ENCODE measurements around the gene NCLN.
"Not testable (repeated sequence)": the region's sequence is repeated elsewhere in the genome, so short reads cannot be mapped to it uniquely, and the experiment has no call there.

The NCLN gene

GRCh38 chr19:3201072-3201700 lies 15.5 kb downstream of the NCLN start:
- DNase-seq, result no peak
- POLR2A ChIA-PET, result no interaction called here
- H3K4me3 ChIP-seq (ENCODE audit: control insufficient read depth in 1 of 7, extremely low read depth in 1 of 7, insufficient read depth in 4 of 7, low read depth in 2 of 7, low read length in 6 of 7), result no peak overlapping the region
- peaks cover 0 to 68% (median 42%) of the 10 kb centered on the region in 4 experiments for H3K36me3 ChIP-seq (ENCODE audit: control insufficient read depth in 4 of 4, insufficient read depth in 4 of 4, low read length in 3 of 4)
- no peaks in the 10 kb centered on the region for H3K4me1 ChIP-seq (ENCODE audit: control extremely low read depth in 1 of 4, control insufficient read depth in 4 of 4, insufficient read depth in 4 of 4, low read length in 3 of 4)
- H3K27me3 ChIP-seq (replicated peaks in 2 of 5; ENCODE audit: control insufficient read depth in 4 of 5, insufficient read depth in 5 of 5, low read length in 4 of 5), result no peaks in the 10 kb centered on the region
- no peaks in the 10 kb centered on the region for H3K9me3 ChIP-seq (ENCODE audit: control extremely low read depth in 1 of 5, control insufficient read depth in 4 of 5, insufficient read depth in 2 of 5, low read depth in 1 of 5, low read length in 4 of 5)
- H3K27ac ChIP-seq (ENCODE audit: insufficient read depth in 1 of 2, low read depth in 1 of 2, low read length in 2 of 2, poor library complexity in 1 of 2, severe bottlenecking in 2 of 2), result no peak overlapping the region
- CTCF ChIA-PET, result no interaction called here
- WGBS (ENCODE audit: insufficient coverage), result 98% methylated on average over 36 of the region's 39 CpGs

GRCh38 chr19:3201911-3202310 lies 16.2 kb downstream of the NCLN start:
- no peak overlapping the region for H3K4me3 ChIP-seq (ENCODE audit: control insufficient read depth in 1 of 7, extremely low read depth in 1 of 7, insufficient read depth in 4 of 7, low read depth in 2 of 7, low read length in 6 of 7)
- H3K4me1 ChIP-seq (ENCODE audit: control extremely low read depth in 1 of 4, control insufficient read depth in 4 of 4, insufficient read depth in 4 of 4, low read length in 3 of 4), result no peaks in the 10 kb centered on the region
- DNase-seq, result no peak
- H3K9me3 ChIP-seq (ENCODE audit: control extremely low read depth in 1 of 5, control insufficient read depth in 4 of 5, insufficient read depth in 2 of 5, low read depth in 1 of 5, low read length in 4 of 5), result no peaks in the 10 kb centered on the region
- CTCF ChIA-PET, result no interaction called here
- POLR2A ChIA-PET, result interaction anchor here (0.6 kb wide), 1 partner anchor 288 kb away, joined by 4 read pairs; no protein-coding TSS in a partner anchor
- H3K36me3 ChIP-seq (ENCODE audit: control insufficient read depth in 4 of 4, insufficient read depth in 4 of 4, low read length in 3 of 4), result peaks cover 0 to 65% (median 41%) of the 10 kb centered on the region in 4 experiments
- no peaks in the 10 kb centered on the region for H3K27me3 ChIP-seq (replicated peaks in 2 of 5; ENCODE audit: control insufficient read depth in 4 of 5, insufficient read depth in 5 of 5, low read length in 4 of 5)
- H3K27ac ChIP-seq (ENCODE audit: insufficient read depth in 1 of 2, low read depth in 1 of 2, low read length in 2 of 2, poor library complexity in 1 of 2, severe bottlenecking in 2 of 2), result no peak overlapping the region
- 96% methylated on average over 11 of the region's 14 CpGs for WGBS (ENCODE audit: insufficient coverage)

- H3K36me3 ChIP-seq (ENCODE audit: control insufficient read depth in 4 of 4, insufficient read depth in 4 of 4, low read length in 3 of 4), result peaks cover 0 to 65% (median 43%) of the 10 kb centered on the region in 4 experiments
- POLR2A ChIA-PET, result interaction anchor here (0.6 kb wide), 1 partner anchor 288 kb away, joined by 4 read pairs; no protein-coding TSS in a partner anchor
- H3K27ac ChIP-seq (ENCODE audit: insufficient read depth in 1 of 2, low read depth in 1 of 2, low read length in 2 of 2, poor library complexity in 1 of 2, severe bottlenecking in 2 of 2), result no peak overlapping the region
- CTCF ChIA-PET, result interaction anchor here (1.3 kb wide), 1 partner anchor 8 kb away, joined by 3 read pairs; no protein-coding TSS in a partner anchor
- no peaks in the 10 kb centered on the region for H3K9me3 ChIP-seq (ENCODE audit: control extremely low read depth in 1 of 5, control insufficient read depth in 4 of 5, insufficient read depth in 2 of 5, low read depth in 1 of 5, low read length in 4 of 5)
- DNase-seq, result no peak
- H3K4me3 ChIP-seq (ENCODE audit: control insufficient read depth in 1 of 7, extremely low read depth in 1 of 7, insufficient read depth in 4 of 7, low read depth in 2 of 7, low read length in 6 of 7), result no peak overlapping the region
- H3K27me3 ChIP-seq (replicated peaks in 2 of 5; ENCODE audit: control insufficient read depth in 4 of 5, insufficient read depth in 5 of 5, low read length in 4 of 5), result no peaks in the 10 kb centered on the region
- WGBS (ENCODE audit: insufficient coverage), result 92% methylated on average over 11 of the region's 12 CpGs
- no peaks in the 10 kb centered on the region for H3K4me1 ChIP-seq (ENCODE audit: control extremely low read depth in 1 of 4, control insufficient read depth in 4 of 4, insufficient read depth in 4 of 4, low read length in 3 of 4)
Observed at GRCh38 chr19:3202346-3202745, 16.6 kb downstream of the NCLN start.

GRCh38 chr19:3202895-3203294 lies 17.2 kb downstream of the NCLN start:
- H3K4me3 ChIP-seq (ENCODE audit: control insufficient read depth in 1 of 7, extremely low read depth in 1 of 7, insufficient read depth in 4 of 7, low read depth in 2 of 7, low read length in 6 of 7); H3K4me1 ChIP-seq (ENCODE audit: control extremely low read depth in 1 of 4, control insufficient read depth in 4 of 4, insufficient read depth in 4 of 4, low read length in 3 of 4); DNase-seq; POLR2A ChIA-PET; H3K27me3 ChIP-seq (replicated peaks in 2 of 5; ENCODE audit: control insufficient read depth in 4 of 5, insufficient read depth in 5 of 5, low read length in 4 of 5); H3K27ac ChIP-seq (ENCODE audit: insufficient read depth in 1 of 2, low read depth in 1 of 2, low read length in 2 of 2, poor library complexity in 1 of 2, severe bottlenecking in 2 of 2); H3K9me3 ChIP-seq (ENCODE audit: control extremely low read depth in 1 of 5, control insufficient read depth in 4 of 5, insufficient read depth in 2 of 5, low read depth in 1 of 5, low read length in 4 of 5): not testable (repeated sequence)
- peaks cover 0 to 70% (median 45%) of the 10 kb centered on the region in 4 experiments for H3K36me3 ChIP-seq (ENCODE audit: control insufficient read depth in 4 of 4, insufficient read depth in 4 of 4, low read length in 3 of 4)
- CTCF ChIA-PET, result interaction anchor here (1.3 kb wide), 1 partner anchor 9 kb away, joined by 3 read pairs; no protein-coding TSS in a partner anchor
- 99% methylated on average over 7 of the region's 7 CpGs for WGBS (ENCODE audit: insufficient coverage)

- H3K27me3 ChIP-seq (replicated peaks in 2 of 5; ENCODE audit: control insufficient read depth in 4 of 5, insufficient read depth in 5 of 5, low read length in 4 of 5), result no peaks in the 10 kb centered on the region
- POLR2A ChIA-PET, result no interaction called here
- no peak overlapping the region for H3K4me3 ChIP-seq (ENCODE audit: control insufficient read depth in 1 of 7, extremely low read depth in 1 of 7, insufficient read depth in 4 of 7, low read depth in 2 of 7, low read length in 6 of 7)
- CTCF ChIA-PET, result no interaction called here
- no peak overlapping the region for H3K27ac ChIP-seq (ENCODE audit: insufficient read depth in 1 of 2, low read depth in 1 of 2, low read length in 2 of 2, poor library complexity in 1 of 2, severe bottlenecking in 2 of 2)
- 95% methylated on average over 35 of the region's 43 CpGs for WGBS (ENCODE audit: insufficient coverage)
- H3K9me3 ChIP-seq (ENCODE audit: control extremely low read depth in 1 of 5, control insufficient read depth in 4 of 5, insufficient read depth in 2 of 5, low read depth in 1 of 5, low read length in 4 of 5), result no peaks in the 10 kb centered on the region
- H3K36me3 ChIP-seq (ENCODE audit: control insufficient read depth in 4 of 4, insufficient read depth in 4 of 4, low read length in 3 of 4), result peaks cover 0 to 75% (median 47%) of the 10 kb centered on the region in 4 experiments
- no peak for DNase-seq
- H3K4me1 ChIP-seq (ENCODE audit: control extremely low read depth in 1 of 4, control insufficient read depth in 4 of 4, insufficient read depth in 4 of 4, low read length in 3 of 4), result no peaks in the 10 kb centered on the region
Observed at GRCh38 chr19:3203805-3204645, 18.3 kb downstream of the NCLN start.

GRCh38 chr19:3204646-3205275 lies 19.0 kb downstream of the NCLN start:
- Histone ChIP-seq H3K27me3 (replicated peaks in 2 of 5; ENCODE audit: control insufficient read depth in 4 of 5, insufficient read depth in 5 of 5, low read length in 4 of 5) (no peaks in the 10 kb centered on the region), H3K9me3 (ENCODE audit: control extremely low read depth in 1 of 5, control insufficient read depth in 4 of 5, insufficient read depth in 2 of 5, low read depth in 1 of 5, low read length in 4 of 5) (no peaks in the 10 kb centered on the region), H3K27ac (ENCODE audit: insufficient read depth in 1 of 2, low read depth in 1 of 2, low read length in 2 of 2, poor library complexity in 1 of 2, severe bottlenecking in 2 of 2) (no peak overlapping the region), H3K4me3 (ENCODE audit: control insufficient read depth in 1 of 7, extremely low read depth in 1 of 7, insufficient read depth in 4 of 7, low read depth in 2 of 7, low read length in 6 of 7) (no peak overlapping the region), H3K4me1 (ENCODE audit: control extremely low read depth in 1 of 4, control insufficient read depth in 4 of 4, insufficient read depth in 4 of 4, low read length in 3 of 4) (no peaks in the 10 kb centered on the region), H3K36me3 (ENCODE audit: control insufficient read depth in 4 of 4, insufficient read depth in 4 of 4, low read length in 3 of 4) (peaks cover 0 to 78% (median 43%) of the 10 kb centered on the region in 4 experiments)
- POLR2A ChIA-PET, result no interaction called here
- CTCF ChIA-PET, result no interaction called here
- WGBS (ENCODE audit: insufficient coverage), result 94% methylated on average over 22 of the region's 35 CpGs
- DNase-seq, result no peak

Data from common myeloid progenitor, CD34-positive (primary cell).